ENCODE results near the gene FSTL4. TPM values are rescaled to one million over a fixed set of nuclear protein-coding genes. Genes with fewer than 3 reads are reported as not detected.

The FSTL4 gene
- polyA plus RNA-seq, 1 of the 3 experiments (the other 2 are of a cell fraction) = not detected

DNA sequence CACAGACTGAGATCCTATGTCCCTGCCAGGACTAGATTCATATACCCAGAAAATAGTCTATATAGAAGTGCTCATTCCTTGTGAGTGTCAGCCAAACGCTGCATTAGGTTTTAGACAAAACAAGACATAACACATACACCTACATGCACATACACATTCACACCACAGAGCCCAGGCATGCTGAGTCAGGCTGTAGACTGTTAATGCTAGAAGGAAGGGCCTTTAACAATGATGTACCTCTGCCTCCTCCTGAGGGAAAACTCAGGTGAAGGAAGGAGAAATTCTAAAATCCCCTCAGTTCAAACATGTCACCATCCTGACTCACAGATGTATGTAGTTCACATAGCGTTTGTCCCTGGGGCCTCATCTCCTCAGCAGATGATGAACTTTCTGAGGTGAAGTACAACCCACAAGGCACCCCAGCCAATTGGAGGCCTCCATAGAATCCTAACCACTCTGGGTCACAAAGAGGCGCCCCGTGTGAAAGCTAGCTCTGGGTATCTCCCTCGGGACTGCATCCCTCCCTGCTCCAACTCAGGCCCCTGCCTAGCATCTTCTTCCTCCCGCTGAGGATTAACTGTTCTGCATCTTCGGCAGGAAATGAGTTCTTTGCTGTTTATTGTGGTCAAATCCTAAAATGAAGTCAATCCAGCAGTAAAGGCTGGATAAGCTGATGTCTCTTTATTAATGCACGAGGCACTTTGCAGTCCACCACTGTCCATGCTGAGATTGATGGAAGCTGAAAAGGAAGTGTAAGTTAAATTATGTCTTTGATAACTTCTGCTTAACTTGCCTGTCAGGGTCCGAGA lies 40.8 kb upstream of the FSTL4 start:
- Histone ChIP-seq H3K4me1 (ENCODE audit: control insufficient read depth in 1 of 2, insufficient read depth in 2 of 2, low read depth in 1 of 2, low read length in 1 of 2) (no peaks in the 10 kb centered on the region), H2AFZ (ENCODE audit: low read depth) (no peak overlapping the region), H3K9me2 (no peaks in the 10 kb centered on the region), H3K79me2 (ENCODE audit: insufficient read depth) (no peaks in the 10 kb centered on the region), H3K27ac (ENCODE audit: low read depth in 2 of 2, low read length in 1 of 2) (no peak overlapping the region), H3F3A (replicated peaks; ENCODE audit: insufficient read depth) (no peaks in the 10 kb centered on the region), H3K36me3 (replicated peaks in 1 of 2; ENCODE audit: control insufficient read depth in 1 of 2, insufficient read depth in 2 of 2, low read length in 1 of 2) (no peaks in the 10 kb centered on the region), H3K27me3 (ENCODE audit: insufficient read depth) (no peaks in the 10 kb centered on the region), H4K20me1 (ENCODE audit: insufficient read depth) (no peaks in the 10 kb centered on the region), H3K4me2 (no peak overlapping the region), H3K4me3 (ENCODE audit: low read depth in 2 of 2, low read length in 1 of 2) (no peak overlapping the region), H3K9me3 (no peaks in the 10 kb centered on the region), H3K9ac (no peak overlapping the region)
- DNase-seq = no peak
- TF ChIP-seq RCOR1 (IDR thresholded peaks at IDR 0.05; ENCODE audit: low read length) (no peak), YY1 (IDR thresholded peaks at IDR 0.05; ENCODE audit: low read depth) (no peak), MEF2A (IDR thresholded peaks at IDR 0.05; ENCODE audit: borderline replicate concordance, low read depth) (no peak), SMC3 (IDR thresholded peaks at IDR 0.05; ENCODE audit: low read depth, low read length) (no peak), FOSL2 (IDR thresholded peaks at IDR 0.05; ENCODE audit: borderline replicate concordance, low read depth) (no peak), TAF1 (IDR thresholded peaks at IDR 0.05; ENCODE audit: borderline replicate concordance, low read depth, low read length) (no peak), RXRA (IDR thresholded peaks at IDR 0.05; ENCODE audit: borderline replicate concordance, low read depth) (no peak), JUND (IDR thresholded peaks at IDR 0.05) (no peak), FOXM1 (IDR thresholded peaks at IDR 0.05; ENCODE audit: low read depth) (no peak), EP300 (IDR thresholded peaks at IDR 0.05; ENCODE audit: borderline replicate concordance in 1 of 2, low read depth in 1 of 2, low read length in 1 of 2) (no peak), MXI1 (IDR thresholded peaks at IDR 0.05; ENCODE audit: low read depth, low read length) (no peak), FOXJ3 (CRISPR knock-in tag; IDR thresholded peaks at IDR 0.05) (no peak), TEAD4 (IDR thresholded peaks at IDR 0.05; ENCODE audit: borderline replicate concordance, insufficient read depth) (no peak), TCF12 (IDR thresholded peaks at IDR 0.05) (no peak), POLR2AphosphoS5 (IDR thresholded peaks at IDR 0.05; ENCODE audit: low read depth, low read length) (no peak), SIN3A (IDR thresholded peaks at IDR 0.05; ENCODE audit: borderline replicate concordance, low read depth, low read length) (no peak)
- TF ChIP-seq, protein P1, sequence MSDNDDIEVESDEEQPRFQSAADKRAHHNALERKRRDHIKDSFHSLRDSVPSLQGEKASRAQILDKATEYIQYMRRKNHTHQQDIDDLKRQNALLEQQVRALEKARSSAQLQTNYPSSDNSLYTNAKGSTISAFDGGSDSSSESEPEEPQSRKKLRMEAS (IDR thresholded peaks at IDR 0.05; ENCODE audit: low read depth) = no peak
- TF ChIP-seq, protein P2, sequence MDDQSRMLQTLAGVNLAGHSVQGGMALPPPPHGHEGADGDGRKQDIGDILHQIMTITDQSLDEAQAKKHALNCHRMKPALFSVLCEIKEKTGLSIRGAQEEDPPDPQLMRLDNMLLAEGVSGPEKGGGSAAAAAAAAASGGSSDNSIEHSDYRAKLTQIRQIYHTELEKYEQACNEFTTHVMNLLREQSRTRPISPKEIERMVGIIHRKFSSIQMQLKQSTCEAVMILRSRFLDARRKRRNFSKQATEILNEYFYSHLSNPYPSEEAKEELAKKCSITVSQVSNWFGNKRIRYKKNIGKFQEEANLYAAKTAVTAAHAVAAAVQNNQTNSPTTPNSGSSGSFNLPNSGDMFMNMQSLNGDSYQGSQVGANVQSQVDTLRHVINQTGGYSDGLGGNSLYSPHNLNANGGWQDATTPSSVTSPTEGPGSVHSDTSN (IDR thresholded peaks at IDR 0.05) = no peak
- TF ChIP-seq, protein P3, sequence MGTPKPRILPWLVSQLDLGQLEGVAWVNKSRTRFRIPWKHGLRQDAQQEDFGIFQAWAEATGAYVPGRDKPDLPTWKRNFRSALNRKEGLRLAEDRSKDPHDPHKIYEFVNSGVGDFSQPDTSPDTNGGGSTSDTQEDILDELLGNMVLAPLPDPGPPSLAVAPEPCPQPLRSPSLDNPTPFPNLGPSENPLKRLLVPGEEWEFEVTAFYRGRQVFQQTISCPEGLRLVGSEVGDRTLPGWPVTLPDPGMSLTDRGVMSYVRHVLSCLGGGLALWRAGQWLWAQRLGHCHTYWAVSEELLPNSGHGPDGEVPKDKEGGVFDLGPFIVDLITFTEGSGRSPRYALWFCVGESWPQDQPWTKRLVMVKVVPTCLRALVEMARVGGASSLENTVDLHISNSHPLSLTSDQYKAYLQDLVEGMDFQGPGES (IDR thresholded peaks at IDR 0.05; ENCODE audit: low read depth, low read length) = no peak
- TF ChIP-seq, protein P4, sequence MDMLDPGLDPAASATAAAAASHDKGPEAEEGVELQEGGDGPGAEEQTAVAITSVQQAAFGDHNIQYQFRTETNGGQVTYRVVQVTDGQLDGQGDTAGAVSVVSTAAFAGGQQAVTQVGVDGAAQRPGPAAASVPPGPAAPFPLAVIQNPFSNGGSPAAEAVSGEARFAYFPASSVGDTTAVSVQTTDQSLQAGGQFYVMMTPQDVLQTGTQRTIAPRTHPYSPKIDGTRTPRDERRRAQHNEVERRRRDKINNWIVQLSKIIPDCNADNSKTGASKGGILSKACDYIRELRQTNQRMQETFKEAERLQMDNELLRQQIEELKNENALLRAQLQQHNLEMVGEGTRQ (IDR thresholded peaks at IDR 0.05; ENCODE audit: borderline replicate concordance, low read depth, low read length) = no peak
- CTCF ChIA-PET = no interaction called here
- POLR2A ChIA-PET = no interaction called here
- 31% methylated on average over 6 of the region's 9 CpGs for WGBS (ENCODE audit: low lambda C conversion rate)

Data from SK-N-SH (cell line).